Natural killer cell (primary cell): ENCODE results near the gene SPATS2L. TPM values are rescaled to one million over a fixed set of nuclear protein-coding genes. Genes with fewer than 3 reads are reported as not detected.
A peak's percentile ranks its signal among the peaks of the same experiment; 100 is the strongest.

Source experiments
- ATAC-seq, 3 donors: fragments of 150-1000 bp in 2 of 3; fragments of 200-7000 bp in 1 of 3; cut with Tn5 transposase; 1 replicate in 1 of 3; 2 replicates in 2 of 3; pipeline ENCODE4 v1.10.0; 2021; ENCODE audit warnings: mild to moderate bottlenecking in 2 of 3, moderate library complexity in 2 of 3
- DNase-seq, 2 donors: peaks; one replicate each; pipeline versions ENCODE4 v3.0.0 to v3.0.0-alpha.2; 2013 to 2021; ENCODE audit warnings: mixed read lengths in 1 of 2
- H3K27ac ChIP-seq: one replicate; pipeline ENCODE4 v1.5.1; 2013; ENCODE audit warnings: mild to moderate bottlenecking, low read length
- H3K27me3 ChIP-seq: one replicate; pipeline ENCODE4 v1.6.1; 2013; ENCODE audit warnings: low read length; ENCODE audit not compliant: control insufficient read depth, insufficient read depth
- H3K36me3 ChIP-seq: one replicate; pipeline ENCODE4 v1.6.1; 2013; ENCODE audit warnings: low read length; ENCODE audit not compliant: control insufficient read depth, insufficient read depth
- H3K4me1 ChIP-seq: one replicate; pipeline ENCODE4 v1.6.1; 2013; ENCODE audit warnings: low read length; ENCODE audit not compliant: control insufficient read depth, insufficient read depth
- H3K4me3 ChIP-seq: one replicate; pipeline ENCODE4 v1.5.1; 2013; ENCODE audit warnings: low read length
- H3K9me3 ChIP-seq: one replicate; pipeline ENCODE4 v1.6.1; 2013; ENCODE audit warnings: low read length; ENCODE audit not compliant: control insufficient read depth, insufficient read depth
- H3K27ac Mint-ChIP-seq, 2 donors: one replicate each; pipeline ENCODE4 v1.8.0; 2022; ENCODE audit warnings: mild to moderate bottlenecking in 2 of 2, mixed read lengths in 2 of 2, moderate library complexity in 1 of 2
- H3K27me3 Mint-ChIP-seq, 2 donors: one replicate each; pipeline ENCODE4 v1.8.0; 2022; ENCODE audit warnings: low read depth in 2 of 2, mixed read lengths in 2 of 2
- H3K36me3 Mint-ChIP-seq: one replicate; pipeline ENCODE4 v1.8.0; 2022; ENCODE audit warnings: mixed read lengths
- H3K4me1 Mint-ChIP-seq, 2 donors: one replicate each; pipeline ENCODE4 v1.8.0; 2022; ENCODE audit warnings: mixed read lengths in 2 of 2
- H3K4me3 Mint-ChIP-seq: one replicate; pipeline ENCODE4 v1.8.0; 2022; ENCODE audit warnings: mild to moderate bottlenecking, moderate library complexity, mixed read lengths
- H3K9me3 Mint-ChIP-seq, 2 donors: one replicate each; pipeline ENCODE4 v1.8.0; 2022; ENCODE audit warnings: mixed read lengths in 2 of 2
- CTCF ChIP-seq: fragments of 200-600 bp; IDR thresholded peaks from one replicate; pipeline ENCODE4 v1.8.0; 2022; ENCODE audit warnings: antibody characterized with exemption
- WGBS: methylation state at CpG from one replicate; pipeline ENCODE4 v1.1.7; 2013; ENCODE audit warnings: missing lambda C conversion rate; ENCODE audit not compliant: insufficient coverage; 5-methylcytosine and 5-hydroxymethylcytosine counted together
- intact Hi-C: fragments of 100-400 bp; cut with micrococcal nuclease; formaldehyde crosslinking; loops from one replicate; pipeline ENCODE4 v1.14.2; 2022
- total RNA-seq, 4 donors: library from RNA; stranded (reverse); fragments of 120-200 nt in 1 of 4; gene quantifications; one replicate each; pipeline versions ENCODE4 v1.2.3 to v1.2.4, GENCODE V29; 2013 to 2022

Gene SPATS2L
- total RNA-seq, 3 donors from 2014 or later (not counting 1 experiment from before 2014, with no cell fraction given), result 3.8 to 10.9 (median 4.4) TPM

GRCh38 chr2:200470230-200470629, 163.7 kb downstream of the SPATS2L start:
- TF ChIP-seq CTCF, result no peak
- Mint-ChIP-seq H3K9me3 (no peaks in the 10 kb centered on the region), H3K27me3 (no peaks in the 10 kb centered on the region), H3K4me3 (no peak overlapping the region), H3K36me3 (no peaks in the 10 kb centered on the region), H3K4me1 (peaks cover 15 to 24% of the 10 kb centered on the region in 2 donors), H3K27ac (no peak overlapping the region)
- Histone ChIP-seq H3K9me3 (no peaks in the 10 kb centered on the region), H3K27me3 (no peaks in the 10 kb centered on the region), H3K4me1 (peaks cover 7% of the 10 kb centered on the region), H3K4me3 (no peak overlapping the region), H3K27ac (no peak overlapping the region), H3K36me3 (no peaks in the 10 kb centered on the region)
- intact Hi-C loops, result no loop called here
- DNase-seq, result no peak
- 88% methylated on average over 3 of the region's 3 CpGs for WGBS
- no peak for ATAC-seq

DNA sequence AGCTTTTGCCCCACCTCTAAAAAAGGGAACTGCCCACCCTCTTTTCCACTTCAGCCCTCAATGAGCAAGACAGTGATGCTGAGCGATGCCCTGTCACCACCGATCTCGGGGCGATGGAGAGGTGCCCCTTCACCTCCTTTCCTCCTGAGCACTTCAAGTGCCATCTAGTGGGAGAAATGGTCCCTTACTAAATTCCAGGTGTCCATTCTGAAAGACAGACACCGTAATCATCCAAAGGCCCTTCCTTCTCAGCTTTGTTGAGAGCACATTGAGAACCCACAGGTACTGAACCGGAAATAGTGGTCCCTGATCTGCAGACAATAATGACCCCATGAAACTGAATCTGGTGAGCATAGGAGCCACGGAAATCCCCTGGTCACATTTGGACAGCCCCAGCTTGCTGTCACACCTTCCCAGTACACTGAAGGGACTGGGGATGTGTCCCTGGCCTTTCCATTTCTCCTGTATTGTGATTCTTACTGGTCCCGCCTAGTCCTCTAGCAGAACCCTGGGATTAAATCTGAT, 164.9 kb downstream of the SPATS2L start:
- whole genome bisulfite sequencing, result 60% methylated on average over 8 of the region's 8 CpGs
- H3K4me3 ChIP-seq, result no peak overlapping the region
- Mint-ChIP-seq H3K27me3 (no peaks in the 10 kb centered on the region), H3K9me3 (no peaks in the 10 kb centered on the region), H3K27ac (no peak overlapping the region), H3K4me3 (no peak overlapping the region), H3K36me3 (no peaks in the 10 kb centered on the region), H3K4me1 (peaks cover 15 to 24% of the 10 kb centered on the region in 2 donors)
- intact Hi-C loops, result no loop called here
- peak; percentile 30 for TF ChIP-seq CTCF
- no peak overlapping the region for H3K27ac ChIP-seq
- ATAC-seq (peak in 1 of 3 donors; percentile 42), DNase-seq (peak in 1 of 2 donors; percentile 73)
- no peaks in the 10 kb centered on the region for H3K36me3 ChIP-seq
- H3K27me3 ChIP-seq, result no peaks in the 10 kb centered on the region
- no peaks in the 10 kb centered on the region for H3K9me3 ChIP-seq
- H3K4me1 ChIP-seq, result peaks cover 7% of the 10 kb centered on the region

DNA sequence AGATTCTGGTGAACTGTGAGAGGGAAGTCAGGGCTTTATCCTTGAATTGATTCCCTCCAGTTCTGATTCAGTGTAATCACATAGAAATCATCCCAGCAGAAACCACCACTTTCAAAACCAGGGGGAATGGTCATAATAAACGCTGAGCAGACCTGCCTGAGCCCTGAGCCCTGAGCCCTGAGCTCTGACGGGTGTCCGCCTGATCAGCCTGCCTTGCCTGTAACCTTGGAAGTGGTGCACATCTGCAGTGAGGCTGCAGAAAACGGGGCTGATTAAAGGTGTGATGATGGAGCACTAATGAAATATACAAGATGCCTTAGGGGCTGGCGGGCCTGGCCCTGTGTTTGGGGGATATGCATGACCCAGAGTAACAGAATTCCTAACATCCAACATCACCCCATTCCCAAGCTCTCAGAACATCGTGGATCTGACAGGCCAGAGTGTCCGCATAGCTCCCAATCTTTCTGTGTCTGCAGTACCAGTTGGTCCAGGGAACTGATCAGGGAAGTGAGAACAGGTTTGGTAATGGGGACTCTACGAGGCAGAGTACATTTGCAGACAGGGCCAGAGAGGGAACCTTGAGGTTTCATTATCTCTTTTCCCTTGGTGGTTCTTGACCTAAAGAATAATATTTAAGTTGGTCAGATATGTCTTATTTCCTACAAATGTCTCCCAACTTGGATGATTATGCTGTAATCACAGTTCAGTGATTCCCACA, 165.6 kb downstream of the SPATS2L start:
- Histone ChIP-seq H3K27me3 (no peaks in the 10 kb centered on the region), H3K9me3 (no peaks in the 10 kb centered on the region), H3K4me3 (no peak overlapping the region), H3K4me1 (peaks cover 7% of the 10 kb centered on the region), H3K36me3 (no peaks in the 10 kb centered on the region), H3K27ac (no peak overlapping the region)
- DNase-seq (no peak), ATAC-seq (no peak)
- TF ChIP-seq CTCF, result no peak
- Mint-ChIP-seq H3K4me3 (no peak overlapping the region), H3K36me3 (no peaks in the 10 kb centered on the region), H3K27me3 (no peaks in the 10 kb centered on the region), H3K4me1 (peaks cover 15 to 19% of the 10 kb centered on the region in 2 donors), H3K9me3 (no peaks in the 10 kb centered on the region), H3K27ac (no peak overlapping the region)
- 91% methylated on average over 7 of the region's 8 CpGs for WGBS
- intact Hi-C loops, result no loop called here
